Hypothalamus (tissue), 51 donors: ENCODE data around the gene MEIS3.

ENCODE experiments used
- DNase-seq, 51 donors: peaks; one replicate each; lab custom pipeline; 2025; lab: John Stamatoyannopoulos, UW

MEIS3 gene

GRCh38 chr19:47419030-47419783 is at the start of gene MEIS3:
TSS of gene MEIS3 (minus strand) at chr19:47419527. CDS start at chr19:47419081, 446 bp downstream.
- DNase-seq: no peak

- DNase-seq: no peak
Measured at GRCh38 chr19:47467914-47468313, 48.6 kb upstream of the MEIS3 start.

- no peak for DNase-seq
Measured at GRCh38 chr19:47465957-47466356, 46.6 kb upstream of the MEIS3 start.

- DNase-seq: no peak
Measured at GRCh38 chr19:47464675-47465419, 45.5 kb upstream of the MEIS3 start.

GRCh38 chr19:47461876-47462275 is 42.5 kb upstream of the MEIS3 start:
- no peak for DNase-seq

GRCh38 chr19:47459477-47459876 is 40.1 kb upstream of the MEIS3 start:
- DNase-seq: no peak

GRCh38 chr19:47458672-47459071 is 39.3 kb upstream of the MEIS3 start:
- DNase-seq: no peak

GRCh38 chr19:47456721-47457474 is 37.6 kb upstream of the MEIS3 start:
- no peak for DNase-seq

- no peak for DNase-seq
Measured at GRCh38 chr19:47450478-47450877, 31.2 kb upstream of the MEIS3 start.

GRCh38 chr19:47448360-47448727 is 29.0 kb upstream of the MEIS3 start:
- no peak for DNase-seq

GRCh38 chr19:47447470-47448359 is 28.4 kb upstream of the MEIS3 start:
- peak in 36 of 51 donors; percentile 4 to 75 (median 44) for DNase-seq

- DNase-seq: peak in 17 of 51 donors; percentile 4 to 56 (median 24)
Measured at GRCh38 chr19:47446534-47447469, 27.5 kb upstream of the MEIS3 start.

GRCh38 chr19:47445937-47446402 is 26.6 kb upstream of the MEIS3 start:
- DNase-seq: peak in 32 of 51 donors; percentile 7 to 65 (median 36)

GRCh38 chr19:47445527-47445926 is 26.2 kb upstream of the MEIS3 start:
- no peak for DNase-seq

GRCh38 chr19:47444388-47444821 is 25.1 kb upstream of the MEIS3 start:
- DNase-seq: peak in 1 of 51 donors; percentile 23

- peak in 1 of 51 donors; percentile 33 for DNase-seq
Measured at GRCh38 chr19:47443331-47443730, 24.0 kb upstream of the MEIS3 start.

GRCh38 chr19:47438793-47439220 is 19.5 kb upstream of the MEIS3 start:
- no peak for DNase-seq

GRCh38 chr19:47437500-47437899 is 18.2 kb upstream of the MEIS3 start:
- DNase-seq: no peak
